IPS DF 19.7 (cell line): ENCODE measurements around the gene CD40.

Experiments
- DNase-seq: peaks from one replicate; pipeline ENCODE4 v3.0.0-alpha.2; 2013; ENCODE audit warnings: low read depth, low spot score

The CD40 gene

DNA sequence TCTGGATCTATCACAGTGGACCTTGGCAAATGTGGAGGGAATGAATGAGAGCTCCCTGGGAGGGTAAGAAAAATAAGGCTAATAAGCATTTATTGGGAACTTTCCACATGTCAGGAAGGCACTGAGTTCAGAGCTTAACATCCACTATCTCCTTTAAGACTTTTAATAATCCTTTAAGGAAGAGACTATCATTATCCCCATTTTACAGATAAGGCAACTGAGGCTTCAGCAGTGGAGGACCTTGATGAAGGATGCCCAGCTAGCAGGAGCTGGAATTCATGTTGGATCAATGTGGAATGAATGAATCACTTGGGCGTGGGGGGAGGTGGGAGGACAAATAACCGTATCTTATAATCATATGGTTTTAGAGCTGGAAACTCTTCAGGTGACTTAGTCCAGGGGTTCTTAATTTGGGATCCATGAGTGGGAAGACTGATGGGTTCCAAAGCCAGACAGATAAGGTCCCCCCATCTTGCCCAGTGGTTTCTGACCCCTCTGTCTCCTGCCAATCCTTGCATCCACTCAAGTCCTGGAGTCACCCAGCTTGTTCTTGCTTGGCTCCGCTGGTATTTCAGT lies 54.9 kb downstream of the CD40 start:
- no peak for DNase-seq

GRCh38 chr20:46173652-46174468 lies 55.7 kb downstream of the CD40 start:
- DNase-seq: no peak

DNA sequence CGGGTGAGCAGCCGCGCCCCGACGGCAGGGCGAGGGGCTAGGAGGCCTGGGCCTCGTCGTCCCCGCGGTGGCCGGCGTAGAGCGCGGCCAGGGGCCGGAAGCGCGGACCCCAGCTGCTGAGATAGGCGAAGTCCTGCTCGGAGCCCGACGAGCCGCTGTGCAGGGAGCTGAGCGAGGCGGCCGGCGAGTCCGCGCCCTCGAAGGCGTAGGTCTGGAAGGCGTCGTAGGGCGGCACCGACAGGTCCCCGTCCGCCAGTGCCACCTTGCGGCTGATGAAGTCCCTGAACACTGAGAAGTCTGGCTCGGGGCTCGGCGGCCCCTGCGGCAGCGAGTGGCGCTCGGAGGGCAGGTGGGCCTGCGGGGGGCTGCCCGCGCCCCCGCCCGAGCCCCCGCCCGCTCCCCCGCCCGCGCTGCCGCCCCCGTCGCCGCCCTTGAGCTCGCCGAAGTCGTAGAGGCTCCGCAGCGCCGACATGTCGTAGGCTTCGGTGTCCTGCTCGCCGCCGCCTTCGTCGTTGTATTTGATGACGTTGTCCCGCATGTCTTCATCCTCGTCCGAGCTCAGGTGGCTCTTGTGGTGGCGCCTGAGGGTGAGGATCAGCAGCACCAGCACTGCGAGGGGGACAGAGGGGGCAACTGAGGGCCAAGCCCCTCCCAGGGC lies 56.5 kb downstream of the CD40 start:
- peak; percentile 54 for DNase-seq

DNA sequence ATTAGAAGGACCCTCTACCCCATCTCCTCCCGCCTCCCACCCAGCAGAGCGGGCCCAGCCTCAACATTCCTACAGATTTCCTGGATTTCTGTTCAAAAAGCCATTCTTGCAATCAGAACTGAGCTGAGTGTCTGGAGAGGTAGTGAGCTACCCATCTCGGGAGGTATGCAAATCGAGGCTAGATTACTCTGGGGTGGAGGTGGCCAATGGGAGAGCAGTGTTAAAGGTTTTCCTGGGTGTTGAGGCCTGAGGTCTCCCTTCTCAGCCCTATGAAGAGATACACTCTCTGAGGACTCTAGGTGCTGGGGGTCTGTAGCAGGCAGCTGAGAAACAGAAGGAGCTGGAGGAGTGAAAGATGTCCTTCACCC lies 57.0 kb downstream of the CD40 start:
- no peak for DNase-seq

- DNase-seq: no peak
Measured at GRCh38 chr20:46176739-46177378, 58.7 kb downstream of the CD40 start.

GRCh38 chr20:46177768-46178167 lies 59.7 kb downstream of the CD40 start:
- DNase-seq: no peak

DNA sequence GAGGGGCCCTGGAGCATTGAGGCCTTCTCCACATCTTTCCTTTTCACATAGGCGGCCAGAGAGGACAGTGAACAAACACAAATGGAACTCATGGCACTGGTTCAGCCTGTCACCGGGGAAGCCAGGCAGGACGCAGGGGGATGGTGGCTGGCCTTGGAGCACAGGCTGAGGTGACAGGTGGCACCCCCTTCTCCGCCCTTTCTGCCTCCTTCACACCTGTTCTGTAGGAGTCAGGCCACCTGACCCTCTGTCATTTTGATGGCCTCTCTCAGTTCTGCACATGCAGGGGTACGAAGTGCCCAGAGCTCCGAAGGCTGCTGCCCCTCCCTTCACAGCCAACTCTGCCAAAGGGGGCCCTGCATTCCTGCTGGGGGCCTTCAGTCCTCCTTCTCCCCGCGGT lies 60.8 kb downstream of the CD40 start:
- no peak for DNase-seq
